Measurements from ENCODE around the gene NUP214.
"Not testable (repeated sequence)": the region's sequence is repeated elsewhere in the genome, so short reads cannot be mapped to it uniquely, and the experiment has no call there.

Gene NUP214

DNA sequence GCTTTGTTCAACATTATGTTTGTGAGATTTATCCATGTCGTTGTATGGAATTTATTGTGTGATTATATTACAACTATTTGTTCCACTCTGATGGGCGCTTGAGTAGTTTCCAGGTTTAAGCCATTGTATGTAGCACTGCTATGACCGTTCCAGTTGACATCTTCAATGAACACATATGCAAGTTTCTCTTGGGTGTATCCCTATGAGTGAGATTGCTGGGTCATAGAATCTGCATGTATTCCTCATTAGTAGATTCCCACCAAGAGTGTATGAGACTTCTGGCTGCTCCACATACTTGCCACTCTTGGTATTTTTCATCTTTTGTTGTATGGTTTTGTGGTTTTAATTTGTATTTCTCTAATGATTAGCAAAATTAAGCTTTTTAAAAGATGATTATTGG lies 22.9 kb downstream of the NUP214 start:
- no peak for DNase-seq (ENCODE audit: low read depth)
- TF ChIP-seq, protein P1, sequence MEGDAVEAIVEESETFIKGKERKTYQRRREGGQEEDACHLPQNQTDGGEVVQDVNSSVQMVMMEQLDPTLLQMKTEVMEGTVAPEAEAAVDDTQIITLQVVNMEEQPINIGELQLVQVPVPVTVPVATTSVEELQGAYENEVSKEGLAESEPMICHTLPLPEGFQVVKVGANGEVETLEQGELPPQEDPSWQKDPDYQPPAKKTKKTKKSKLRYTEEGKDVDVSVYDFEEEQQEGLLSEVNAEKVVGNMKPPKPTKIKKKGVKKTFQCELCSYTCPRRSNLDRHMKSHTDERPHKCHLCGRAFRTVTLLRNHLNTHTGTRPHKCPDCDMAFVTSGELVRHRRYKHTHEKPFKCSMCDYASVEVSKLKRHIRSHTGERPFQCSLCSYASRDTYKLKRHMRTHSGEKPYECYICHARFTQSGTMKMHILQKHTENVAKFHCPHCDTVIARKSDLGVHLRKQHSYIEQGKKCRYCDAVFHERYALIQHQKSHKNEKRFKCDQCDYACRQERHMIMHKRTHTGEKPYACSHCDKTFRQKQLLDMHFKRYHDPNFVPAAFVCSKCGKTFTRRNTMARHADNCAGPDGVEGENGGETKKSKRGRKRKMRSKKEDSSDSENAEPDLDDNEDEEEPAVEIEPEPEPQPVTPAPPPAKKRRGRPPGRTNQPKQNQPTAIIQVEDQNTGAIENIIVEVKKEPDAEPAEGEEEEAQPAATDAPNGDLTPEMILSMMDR (IDR thresholded peaks at IDR 0.05; ENCODE audit: insufficient read depth, low read depth, low read length, missing control alignments) = no peak
- H3K4me3 ChIP-seq (ENCODE audit: low read depth, low read length) = no peak overlapping the region

DNA sequence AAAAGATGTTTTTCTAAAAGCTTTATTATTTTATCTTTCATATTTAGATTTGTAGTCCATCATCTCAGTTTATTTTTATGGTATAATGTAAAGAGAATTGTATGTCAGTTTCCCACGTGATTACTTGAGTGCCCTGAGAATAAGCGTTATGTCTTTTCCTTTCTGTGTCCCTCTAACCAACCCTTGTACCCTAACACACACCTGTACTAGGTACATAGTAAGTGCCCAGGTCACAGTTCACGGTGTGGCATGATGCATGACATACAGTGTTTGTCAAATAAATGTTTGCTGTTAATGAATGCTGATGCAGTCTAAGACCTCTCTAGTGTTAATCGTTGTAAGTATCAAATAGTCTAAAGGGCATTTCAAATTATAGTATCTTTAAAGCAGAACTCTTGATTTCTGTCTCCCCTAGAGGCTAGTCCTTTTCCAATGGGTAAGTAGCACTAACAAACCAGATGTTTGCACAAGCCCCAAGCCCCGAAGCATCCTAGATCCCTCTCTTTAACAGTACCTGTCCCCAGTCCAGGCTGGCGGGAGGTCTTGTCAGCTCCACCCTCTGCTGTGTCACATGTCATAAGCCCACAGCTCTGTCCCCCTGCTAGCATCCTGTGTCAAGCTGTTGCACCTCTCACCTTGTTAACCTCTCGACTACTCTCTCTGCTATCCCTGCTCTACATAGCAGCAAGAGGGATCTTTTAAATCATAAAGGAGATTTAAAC lies 23.7 kb downstream of the NUP214 start:
- DNase-seq (ENCODE audit: low read depth) = no peak
- no peak overlapping the region for H3K4me3 ChIP-seq (ENCODE audit: low read depth, low read length)
- TF ChIP-seq, protein P1 (IDR thresholded peaks at IDR 0.05; ENCODE audit: insufficient read depth, low read depth, low read length, missing control alignments) = no peak

DNA sequence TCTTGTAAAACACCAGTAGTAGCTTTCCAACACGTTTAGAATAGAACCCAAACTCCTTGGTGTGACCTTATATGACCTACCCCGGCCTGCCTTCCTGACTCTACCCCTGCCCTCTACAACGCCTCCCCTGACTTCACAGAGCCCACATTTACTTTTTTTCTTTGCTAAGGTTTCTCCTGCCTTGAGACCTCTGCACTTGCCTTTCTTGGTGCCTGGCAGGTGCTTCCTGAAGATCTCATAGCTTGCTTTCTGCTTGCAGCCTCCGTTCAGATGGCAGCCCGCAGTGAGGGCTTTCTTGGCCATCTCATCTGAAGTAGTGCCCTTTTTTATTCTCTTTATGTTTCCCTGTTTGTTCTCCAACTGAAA lies 24.3 kb downstream of the NUP214 start:
- H3K4me3 ChIP-seq (ENCODE audit: low read depth, low read length) = no peak overlapping the region
- no peak for DNase-seq (ENCODE audit: low read depth)
- TF ChIP-seq, protein P1 (IDR thresholded peaks at IDR 0.05; ENCODE audit: insufficient read depth, low read depth, low read length, missing control alignments) = no peak

DNA sequence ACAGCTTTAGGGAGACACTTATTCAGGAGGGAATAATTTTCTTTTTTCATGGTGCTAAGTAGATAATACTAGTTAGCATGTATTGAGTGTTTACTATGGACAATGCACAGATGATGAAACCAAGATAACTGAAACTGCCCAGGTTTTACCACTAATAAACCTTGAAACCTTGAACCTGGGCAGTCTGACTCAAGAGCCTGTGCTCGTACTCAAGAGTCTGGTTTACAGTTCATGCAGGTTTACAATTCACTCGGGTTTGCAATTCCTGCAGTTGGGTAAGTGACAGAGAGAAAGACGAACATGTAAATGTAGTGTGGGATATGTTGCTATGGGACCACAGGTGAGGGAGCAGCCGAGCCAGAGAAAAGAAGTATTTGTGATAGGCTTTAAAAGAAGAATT lies 28.2 kb downstream of the NUP214 start:
- DNase-seq (ENCODE audit: low read depth) = no peak
- TF ChIP-seq, protein P1 (IDR thresholded peaks at IDR 0.05; ENCODE audit: insufficient read depth, low read depth, low read length, missing control alignments) = no peak
- H3K4me3 ChIP-seq (ENCODE audit: low read depth, low read length) = no peak overlapping the region

DNA sequence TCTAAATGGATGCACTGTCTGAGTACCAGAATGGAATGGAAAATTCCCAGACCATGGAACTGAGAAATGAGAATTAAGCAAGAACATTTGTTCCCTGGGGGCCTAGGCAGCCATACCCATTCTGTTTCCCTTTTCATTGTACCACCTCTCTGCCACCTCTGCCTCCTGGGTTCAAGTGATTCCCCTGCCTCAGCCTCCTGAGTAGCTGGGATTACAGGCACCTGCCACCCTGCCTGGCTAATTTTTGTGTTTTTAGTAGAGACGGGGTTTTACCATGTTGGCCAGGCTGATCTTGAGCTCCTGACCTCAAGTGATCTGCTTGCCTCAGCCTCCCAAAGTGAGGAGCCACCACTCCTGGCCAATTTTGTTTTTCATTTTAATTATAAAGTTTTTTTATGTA lies 33.3 kb downstream of the NUP214 start:
- not testable (repeated sequence) for H3K4me3 ChIP-seq (ENCODE audit: low read depth, low read length); DNase-seq (ENCODE audit: low read depth)

DNA sequence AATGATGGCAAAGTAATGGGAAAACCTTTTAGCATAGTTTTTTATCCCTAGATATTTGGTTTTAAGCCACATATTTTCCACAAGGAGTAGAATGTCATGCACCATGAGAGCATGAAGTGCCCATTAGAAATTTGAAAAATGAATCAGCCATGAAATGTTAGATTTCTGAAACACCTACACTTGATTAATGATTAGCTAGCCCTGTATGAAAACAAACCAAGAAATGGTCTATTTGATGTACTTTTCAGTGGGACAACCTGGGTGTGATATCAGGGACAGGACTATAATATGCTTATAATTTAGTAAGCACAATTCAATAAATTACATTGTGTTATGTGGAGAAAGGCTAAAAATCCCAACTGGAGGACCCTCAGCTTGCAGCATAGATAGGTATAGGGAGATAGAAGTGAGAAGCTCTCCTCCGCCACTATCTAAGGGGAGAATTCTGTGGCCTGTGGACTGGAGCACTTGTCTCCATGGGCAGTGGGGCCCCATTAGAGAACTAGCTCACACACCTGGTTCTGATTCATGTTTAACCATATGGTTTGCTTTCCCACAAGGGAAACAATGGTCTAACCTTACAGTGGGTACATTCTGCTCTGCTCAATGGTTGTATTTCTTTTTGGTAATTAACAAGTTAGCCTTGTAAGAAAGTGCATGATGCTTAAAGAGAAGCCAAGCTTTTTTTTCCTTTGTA lies 35.2 kb downstream of the NUP214 start:
- TF ChIP-seq, protein P1 (IDR thresholded peaks at IDR 0.05; ENCODE audit: insufficient read depth, low read depth, low read length, missing control alignments) = no peak
- no peak for DNase-seq (ENCODE audit: low read depth)
- H3K4me3 ChIP-seq (ENCODE audit: low read depth, low read length) = no peak overlapping the region

DNA sequence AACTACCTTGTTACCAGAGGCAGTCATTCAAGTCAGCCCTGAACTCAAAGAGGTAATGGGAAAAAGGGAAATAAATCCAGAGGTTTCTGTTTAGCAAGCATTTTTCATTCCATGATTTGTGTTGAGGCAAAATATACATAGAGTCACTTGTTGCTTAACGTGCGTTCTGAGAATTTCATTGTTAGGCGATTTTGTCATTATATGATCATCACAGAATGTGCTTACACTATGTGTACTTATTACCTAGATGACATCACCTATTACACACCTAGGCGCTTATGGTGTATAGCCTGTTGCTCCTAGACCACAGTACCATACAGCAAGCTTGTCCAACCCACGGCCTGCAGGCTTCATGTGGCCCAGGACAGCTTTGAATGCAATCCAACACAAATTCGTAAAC lies 36.2 kb downstream of the NUP214 start:
- DNase-seq (ENCODE audit: low read depth) = no peak
- TF ChIP-seq, protein P1 (IDR thresholded peaks at IDR 0.05; ENCODE audit: insufficient read depth, low read depth, low read length, missing control alignments) = no peak
- no peak overlapping the region for H3K4me3 ChIP-seq (ENCODE audit: low read depth, low read length)

Measured in GM12865 (cell line).